Measurements from ENCODE around the gene CLGN. TPM values are rescaled to one million over a fixed set of nuclear protein-coding genes. Genes with fewer than 3 reads are reported as not detected.

The CLGN gene
- total and polyA plus RNA-seq, 10 of the 15 experiments (the other 5 are each of a cell fraction or from before 2014, with no cell fraction given): 0.11 to 1.0 (median 0.62) TPM

- RAD21 ChIA-PET (ENCODE audit: unreplicated experiment): no interaction called here
- POLR2A ChIA-PET: no interaction called here
- DNase-seq (ENCODE audit: low read depth, low spot score): no peak
- SMC1A ChIA-PET (ENCODE audit: uncharacterized antibody, unreplicated experiment): interaction anchor here (1.6 kb wide), 1 partner anchor 17 kb away, joined by 5 read pairs; no protein-coding TSS in a partner anchor
- WGBS (ENCODE audit: insufficient coverage, insufficient replicate concordance, low lambda C conversion rate, missing lambda C conversion rate): 29% methylated on average over 5 of the region's 5 CpGs
- no peaks in the 10 kb centered on the region for H4K20me1 ChIP-seq (ENCODE audit: control insufficient read depth, insufficient read depth)
- H3K4me2 ChIP-seq (ENCODE audit: control insufficient read depth, insufficient read depth): no peak overlapping the region
- no peaks in the 10 kb centered on the region for H3K27me3 ChIP-seq (replicated peaks in 1 of 2; ENCODE audit: control insufficient read depth in 2 of 2, insufficient read depth in 2 of 2, low read length in 1 of 2)
- no peaks in the 10 kb centered on the region for H3K36me3 ChIP-seq (ENCODE audit: control insufficient read depth in 2 of 2, insufficient read depth in 2 of 2, low read length in 1 of 2)
- no peak overlapping the region for H2AFZ ChIP-seq (ENCODE audit: control insufficient read depth, low read depth, low read length)
- BruUV-seq (replicated peaks): no TSS peak
- no peak overlapping the region for H3K27ac ChIP-seq (ENCODE audit: control insufficient read depth, insufficient read depth)
- in situ Hi-C loops (cut with MboI) (no loop called here), intact Hi-C loops (cut with micrococcal nuclease; ENCODE audit: unreplicated experiment) (no loop called here)
- H3K9ac ChIP-seq (ENCODE audit: control insufficient read depth, insufficient read depth, low read length): no peak overlapping the region
- no peak for FAIRE-seq
- no peaks in the 10 kb centered on the region for H3K9me3 ChIP-seq (replicated peaks; ENCODE audit: control insufficient read depth, insufficient read depth, low read length)
- ATAC-seq: no peak
- H3K4me1 ChIP-seq (ENCODE audit: control insufficient read depth, insufficient read depth, low read length): no peaks in the 10 kb centered on the region
- CTCF ChIA-PET: interaction anchor here (1.6 kb wide), 1 partner anchor 16 kb away, joined by 10 read pairs; no protein-coding TSS in a partner anchor
- H3K4me3 ChIP-seq: no peak overlapping the region
- H3K79me2 ChIP-seq (ENCODE audit: control insufficient read depth, insufficient read depth, low read length): no peaks in the 10 kb centered on the region
- TF ChIP-seq NKRF (conservative IDR thresholded peaks at IDR 0.05) (no peak), E2F4 (IDR thresholded peaks at IDR 0.05; ENCODE audit: low read depth, low read length) (no peak), YY1 (IDR thresholded peaks at IDR 0.05; ENCODE audit: low read depth, low read length) (no peak), HDAC2 (IDR thresholded peaks at IDR 0.05) (no peak), MTA2 (IDR thresholded peaks at IDR 0.05; ENCODE audit: low read depth) (no peak), GATAD2B (conservative IDR thresholded peaks at IDR 0.05; ENCODE audit: low read depth) (no peak), EED (IDR thresholded peaks at IDR 0.05; ENCODE audit: low read depth) (no peak), NFYA (IDR thresholded peaks at IDR 0.05; ENCODE audit: borderline replicate concordance, low read depth, low read length) (no peak), CUX1 (IDR thresholded peaks at IDR 0.05; ENCODE audit: insufficient replicate concordance, low read depth, low read length) (no peak), BCL3 (IDR thresholded peaks at IDR 0.05; ENCODE audit: borderline replicate concordance, insufficient read depth, low read depth, low read length, poor library complexity, severe bottlenecking) (no peak), USF1 (IDR thresholded peaks at IDR 0.05; ENCODE audit: borderline replicate concordance, extremely low read length, insufficient read depth, low read depth, low read length) (no peak), RAD51 (IDR thresholded peaks at IDR 0.05) (no peak), FOS (IDR thresholded peaks at IDR 0.05; ENCODE audit: borderline replicate concordance, extremely low read depth, insufficient read length) (no peak)
Measured at GRCh38 chr4:140343303-140343702, 84.1 kb downstream of the CLGN start.
